GM13976 (cell line): ENCODE data around the gene EXOG.

Source experiments
- DNase-seq: peaks from one replicate; pipeline ENCODE4 v3.0.0; 2012; ENCODE audit warnings: low spot score
- CTCF ChIP-seq: IDR thresholded peaks from 2 replicates; pipeline ENCODE4 v1.5.1; 2012; ENCODE audit warnings: borderline replicate concordance, mild to moderate bottlenecking; ENCODE audit not compliant: insufficient read depth; ENCODE audit errors: extremely low read depth, missing control alignments, control extremely low read depth
- in situ Hi-C: fragments of 300-500 bp; cut with MboI; formaldehyde crosslinking; loops from one replicate; pipeline ENCODE4 v1.12.0; 2022; ENCODE audit warnings: low sequenced_read_pairs, mixed read lengths, inconsistent platforms; ENCODE audit not compliant: unreplicated experiment

The EXOG gene

GRCh38 chr3:38528457-38528856, 32.3 kb downstream of the EXOG start:
- DNase-seq, result no peak
- TF ChIP-seq CTCF, result no peak
- in situ Hi-C loops, result no loop called here

DNA sequence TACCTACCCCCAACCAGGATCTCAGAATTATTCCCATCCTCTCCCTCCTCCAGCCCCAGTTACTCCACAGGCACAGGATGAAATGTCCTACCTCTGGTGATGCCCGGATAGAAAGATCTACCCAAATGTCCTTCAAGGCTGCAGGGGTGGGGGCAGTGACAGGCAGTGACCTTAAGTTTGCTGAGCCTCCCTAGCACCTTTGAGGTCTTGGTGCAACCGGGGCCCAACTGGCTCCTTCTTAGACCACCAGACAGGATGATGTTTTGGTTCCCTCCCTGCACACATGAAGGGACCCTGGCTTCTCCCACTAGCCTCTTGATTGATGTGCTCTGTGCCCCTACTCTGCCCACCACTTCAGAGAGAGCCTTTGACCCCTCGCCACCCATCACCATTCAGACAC, 36.4 kb downstream of the EXOG start:
- no peak for DNase-seq
- in situ Hi-C loops, result no loop called here
- no peak for TF ChIP-seq CTCF

DNA sequence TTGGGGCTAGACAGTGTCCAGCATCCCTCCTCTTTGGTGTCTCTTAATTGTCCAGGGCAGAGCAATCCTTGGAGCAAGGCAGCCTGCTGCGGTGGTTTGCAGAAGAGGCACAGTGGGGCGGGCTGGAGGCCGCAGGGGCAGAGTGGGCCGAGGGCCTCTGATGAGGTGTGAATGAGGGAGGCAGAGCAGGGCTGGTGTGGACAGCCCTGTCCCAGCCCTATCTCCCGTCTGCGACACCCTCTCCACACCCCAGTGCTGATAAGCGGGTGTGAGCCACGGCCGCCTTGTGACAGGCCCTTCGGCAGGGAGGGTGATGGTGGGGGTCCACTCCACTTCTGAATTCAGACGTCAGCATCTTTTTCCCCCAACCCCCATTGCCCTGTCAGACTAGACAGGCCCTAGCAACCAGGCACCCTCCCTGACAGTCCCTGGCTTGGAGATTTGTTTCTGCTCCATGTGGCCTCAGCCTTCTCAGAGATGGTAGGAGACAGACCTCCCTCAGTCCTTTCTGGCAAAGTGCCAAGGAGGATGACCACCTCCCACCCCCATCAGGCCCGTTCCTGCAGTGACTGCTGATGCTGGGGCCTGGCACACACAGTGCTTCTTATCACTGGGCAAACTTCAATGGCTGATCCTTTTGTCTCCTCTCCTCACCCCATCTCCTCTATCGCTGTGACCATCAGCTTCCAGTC, 37.3 kb downstream of the EXOG start:
- no peak for DNase-seq
- in situ Hi-C loops, result no loop called here
- TF ChIP-seq CTCF, result no peak

- DNase-seq, result no peak
- in situ Hi-C loops, result no loop called here
- no peak for TF ChIP-seq CTCF
Measured at GRCh38 chr3:38534180-38534579, 38.0 kb downstream of the EXOG start.

GRCh38 chr3:38534604-38535003, 38.5 kb downstream of the EXOG start:
- in situ Hi-C loops, result no loop called here
- no peak for DNase-seq
- TF ChIP-seq CTCF, result no peak

- DNase-seq, result no peak
- no peak for TF ChIP-seq CTCF
- in situ Hi-C loops, result no loop called here
Measured at GRCh38 chr3:38536671-38537070, 40.5 kb downstream of the EXOG start.
